Adrenal gland (tissue), 12 donors: ENCODE data around the gene PDGFB. TPM values are rescaled to one million over a fixed set of nuclear protein-coding genes. Genes with fewer than 3 reads are reported as not detected.

ENCODE experiments used
- DNase-seq, 7 donors: peaks; one replicate each; pipeline ENCODE4 v3.0.0-alpha.2; 2019 to 2020
- H3K27ac ChIP-seq, 5 donors: fragments of 200-600 bp; sonication (generic) in 4 of 5; 1 replicate in 3 of 5; 2 replicates in 2 of 5; pipeline versions ENCODE4 v1.5.1 to v1.8.0; 2016 to 2020; ENCODE audit warnings: mild to moderate bottlenecking in 1 of 5
- H3K27me3 ChIP-seq: fragments of 200-600 bp; 2 replicates; pipeline ENCODE4 v1.8.0; 2021
- H3K36me3 ChIP-seq, 2 donors: fragments of 200-600 bp; replicated peaks in 1 of 2; 1 replicate in 1 of 2; 2 replicates in 1 of 2; pipeline versions ENCODE4 v1.5.1 to v1.8.0; 2018 to 2022
- H3K4me1 ChIP-seq, 2 donors: fragments of 200-600 bp; replicated peaks in 1 of 2; 1 replicate in 1 of 2; 2 replicates in 1 of 2; pipeline versions ENCODE4 v1.5.1 to v1.8.0; 2018 to 2021
- H3K4me3 ChIP-seq, 4 donors: fragments of 200-600 bp; sonication (generic) in 3 of 4; one replicate each; pipeline ENCODE4 v1.5.1; 2016 to 2018
- H3K9me3 ChIP-seq, 3 donors: fragments of 200-600 bp; sonication (generic) in 1 of 3; replicated peaks in 1 of 3; 1 replicate in 2 of 3; 2 replicates in 1 of 3; pipeline versions ENCODE4 v1.5.1 to v1.8.0; 2016 to 2021
- POLR2A ChIP-seq, 2 donors: fragments of 450-650 bp; IDR thresholded peaks; one replicate each; pipeline ENCODE4 v1.6.1; 2017; ENCODE audit warnings: antibody characterized with exemption in 2 of 2, mild to moderate bottlenecking in 2 of 2, moderate library complexity in 1 of 2
- WGBS, 4 donors: extraction: QIAGEN DNeasy Blood & Tissue Kit in 2 of 4; methylation state at CpG; one replicate each; pipeline versions ENCODE4 v1.1.5 to v1.1.7; 2013 to 2017; 5-methylcytosine and 5-hydroxymethylcytosine counted together
- intact Hi-C, 2 donors: fragments of 100-400 bp; cut with DNase I; formaldehyde crosslinking; loops; one replicate each; pipeline versions ENCODE4 v1.14.1 to v1.15.0; 2022 to 2023
- polyA plus RNA-seq, 3 donors: library from polyadenylated mRNA; stranded (reverse); fragments of 200-250 nt in 2 of 3; fragments of 350-450 nt in 1 of 3; fragmentation: Illumina TruSeq in 1 of 3; extraction: RNeasy Lipid Tissue Mini Kit (QIAGEN cat#74804) in 1 of 3; gene quantifications; one replicate each; pipeline ENCODE4 v1.2.3, GENCODE V29; 2013 to 2014
- total RNA-seq, 9 donors: library from RNA; depleted of rRNA in 4 of 9; stranded (reverse); fragments of >200 nt in 4 of 9; fragments of 120-200 nt in 1 of 9; fragmentation: NEBNext Ultra II Directional in 1 of 9; extraction: Animal tissue kit (Norgen Biotek cat#: 25700) in 1 of 9; gene quantifications; one replicate each; pipeline versions ENCODE4 v1.1.0 to v1.2.4, GENCODE V29; 2013 to 2023
- TF ChIP-seq, protein P1 (sequence below), 6 experiments: fragments of 450-650 bp in 4 of 6; fragments of 200-600 bp in 2 of 6; sonication (generic) in 1 of 6; IDR thresholded peaks; 1 replicate in 5 of 6; 2 replicates in 1 of 6; pipeline versions ENCODE4 v1.5.1 to v1.8.0; 2016 to 2021; ENCODE audit warnings: antibody characterized with exemption in 6 of 6, mild to moderate bottlenecking in 2 of 6, moderate library complexity in 1 of 6
- donor health status: healthy with polysubstance abuse.
- donor health status: Bipolar disorder and iron deficiency.
- donor health status: DM: yes; HTN: yes; CAD: no.
- donor health status: DM: no; HTN: no; CAD: no.
- donor health status: DM: no; HTN: no; CAD: no.
- donor health status: DM: yes; HTN: yes; CAD: no.

PDGFB gene
- total and polyA plus RNA-seq, 12 donors: 1.8 to 10.9 (median 6.1) TPM

DNA sequence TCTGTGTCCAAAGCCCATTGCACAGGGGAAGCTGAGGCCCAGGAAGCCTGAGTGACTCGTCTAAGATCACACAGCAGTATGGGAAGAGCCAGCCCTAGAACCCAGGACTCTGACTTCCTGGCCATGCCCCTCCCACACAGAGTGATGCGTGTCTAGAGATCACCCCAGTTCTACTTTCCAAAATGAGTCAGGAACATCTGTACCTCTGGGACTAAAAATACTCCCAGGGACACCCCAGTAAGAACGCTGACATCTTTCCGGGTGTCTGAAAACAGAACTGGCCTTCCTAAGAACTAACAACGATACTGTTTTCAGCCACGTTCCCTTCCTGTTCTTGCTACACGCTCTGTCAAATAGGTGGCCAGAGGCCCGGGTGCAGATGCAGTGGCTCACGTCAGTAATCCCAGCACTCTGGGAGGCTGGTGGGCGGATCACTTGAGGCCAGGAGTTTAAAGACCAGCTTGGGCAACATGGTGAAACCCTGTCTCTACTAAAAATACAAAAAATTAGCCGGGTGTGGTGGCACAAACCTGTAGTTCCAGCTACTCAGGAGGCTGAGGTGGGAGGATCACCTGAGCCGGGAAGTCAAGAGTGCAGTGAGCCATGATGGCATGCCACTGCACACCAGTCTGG is 21.7 kb upstream of the PDGFB start:
- DNase-seq: peak in 2 of 7 donors; percentile 61 to 64
- intact Hi-C loops: no loop called here

DNA sequence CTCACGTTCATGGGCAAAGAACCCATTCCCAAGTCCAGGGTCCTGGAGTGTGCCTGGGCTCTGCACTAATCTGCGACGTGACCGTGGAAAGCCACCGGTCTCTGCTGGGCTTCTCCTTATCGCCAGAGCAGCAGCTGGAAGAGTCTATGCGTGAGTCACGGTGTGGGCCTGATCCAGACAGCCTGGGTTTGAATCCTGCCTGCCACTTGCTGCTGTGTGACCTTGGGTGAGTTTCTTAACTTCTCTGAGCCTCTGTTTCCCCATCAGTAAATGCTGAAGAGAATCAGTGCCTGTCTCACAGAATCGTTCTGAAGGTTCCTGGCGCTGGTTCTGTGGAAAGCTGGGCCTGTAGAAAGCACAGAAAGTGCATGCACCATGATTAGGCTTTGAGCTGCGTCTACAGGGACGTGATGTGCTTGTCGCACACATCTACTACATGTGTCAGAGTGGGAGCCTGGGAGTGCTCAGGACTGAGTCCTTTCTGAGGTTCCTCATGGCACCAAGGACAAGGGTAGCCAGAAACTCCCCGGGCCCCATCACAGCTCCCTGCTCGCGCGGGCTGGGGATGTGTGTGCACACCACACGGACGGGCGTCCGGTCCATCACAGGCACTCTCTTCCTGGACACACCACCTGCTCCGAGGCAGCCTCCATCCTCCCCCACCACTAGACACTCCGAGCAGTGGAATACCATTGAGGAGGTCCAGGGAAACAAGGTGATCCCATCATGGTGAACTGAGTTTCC is 20.5 kb upstream of the PDGFB start:
- H3K9me3 ChIP-seq: peaks cover 0 to 7% (median 0%) of the 10 kb centered on the region in 3 donors
- WGBS, 4 donors: 86 to 91% (median 87%) methylated on average over 21 to 23 of the region's 23 CpGs
- H3K4me1 ChIP-seq: no peaks in the 10 kb centered on the region
- H3K27ac ChIP-seq: peak overlapping the region in 3 of 5 donors; percentile 19 to 69 (median 21)
- intact Hi-C loops: no loop called here
- DNase-seq: no peak
- TF ChIP-seq POLR2A (IDR thresholded peaks at IDR 0.05): no peak
- TF ChIP-seq, protein P1, sequence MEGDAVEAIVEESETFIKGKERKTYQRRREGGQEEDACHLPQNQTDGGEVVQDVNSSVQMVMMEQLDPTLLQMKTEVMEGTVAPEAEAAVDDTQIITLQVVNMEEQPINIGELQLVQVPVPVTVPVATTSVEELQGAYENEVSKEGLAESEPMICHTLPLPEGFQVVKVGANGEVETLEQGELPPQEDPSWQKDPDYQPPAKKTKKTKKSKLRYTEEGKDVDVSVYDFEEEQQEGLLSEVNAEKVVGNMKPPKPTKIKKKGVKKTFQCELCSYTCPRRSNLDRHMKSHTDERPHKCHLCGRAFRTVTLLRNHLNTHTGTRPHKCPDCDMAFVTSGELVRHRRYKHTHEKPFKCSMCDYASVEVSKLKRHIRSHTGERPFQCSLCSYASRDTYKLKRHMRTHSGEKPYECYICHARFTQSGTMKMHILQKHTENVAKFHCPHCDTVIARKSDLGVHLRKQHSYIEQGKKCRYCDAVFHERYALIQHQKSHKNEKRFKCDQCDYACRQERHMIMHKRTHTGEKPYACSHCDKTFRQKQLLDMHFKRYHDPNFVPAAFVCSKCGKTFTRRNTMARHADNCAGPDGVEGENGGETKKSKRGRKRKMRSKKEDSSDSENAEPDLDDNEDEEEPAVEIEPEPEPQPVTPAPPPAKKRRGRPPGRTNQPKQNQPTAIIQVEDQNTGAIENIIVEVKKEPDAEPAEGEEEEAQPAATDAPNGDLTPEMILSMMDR (IDR thresholded peaks at IDR 0.05): no peak
- no peaks in the 10 kb centered on the region for H3K36me3 ChIP-seq
- no peak overlapping the region for H3K4me3 ChIP-seq
- no peaks in the 10 kb centered on the region for H3K27me3 ChIP-seq

More for the DNA sequence above, 21.7 kb upstream of the PDGFB start:
- Histone ChIP-seq H3K4me1 (no peaks in the 10 kb centered on the region), H3K27ac (peak overlapping the region in 3 of 5 donors; percentile 17 to 38 (median 33)), H3K4me3 (no peak overlapping the region), H3K27me3 (no peaks in the 10 kb centered on the region), H3K36me3 (no peaks in the 10 kb centered on the region), H3K9me3 (peaks cover 0 to 4% (median 0%) of the 10 kb centered on the region in 3 donors)
- WGBS, 4 donors: 69 to 77% (median 71%) methylated on average over 12 of the region's 12 CpGs
- TF ChIP-seq POLR2A (IDR thresholded peaks at IDR 0.05): no peak
- TF ChIP-seq, protein P1 (IDR thresholded peaks at IDR 0.05): no peak

DNA sequence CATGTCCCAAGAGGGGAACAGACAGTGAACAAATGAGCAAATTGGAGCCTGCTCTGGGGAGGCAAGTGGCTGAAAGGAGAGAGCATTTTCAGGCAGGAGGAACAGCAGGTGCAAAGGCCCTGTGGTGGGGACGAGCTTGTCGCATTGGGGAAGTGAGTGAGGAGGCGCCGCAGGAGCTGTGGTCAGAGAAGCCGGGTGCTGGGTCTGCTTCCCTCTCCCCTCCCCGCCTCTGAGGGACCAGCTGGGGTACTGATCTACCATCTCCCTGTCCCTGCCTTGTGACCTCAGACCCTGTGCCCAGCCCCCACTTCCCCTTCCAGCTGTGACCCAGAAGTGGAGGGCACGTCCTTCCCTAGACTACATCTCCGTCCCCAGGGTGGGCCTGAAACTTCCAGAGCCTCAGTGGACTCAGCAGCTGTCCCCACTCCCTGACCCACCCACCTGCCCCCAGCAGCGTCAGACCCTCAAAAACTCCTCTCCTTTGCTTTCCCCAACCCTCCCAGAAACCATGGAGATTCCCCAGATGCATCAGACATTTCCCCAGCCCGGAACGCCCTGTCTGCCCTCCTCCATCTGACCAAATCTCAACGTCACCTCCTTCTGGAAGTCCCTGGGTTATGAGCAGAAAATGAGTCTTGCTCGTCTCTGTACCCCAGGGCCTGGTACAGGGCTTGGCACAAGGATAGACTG is 19.7 kb upstream of the PDGFB start:
- Histone ChIP-seq H3K4me3 (no peak overlapping the region), H3K27me3 (no peaks in the 10 kb centered on the region), H3K27ac (peak overlapping the region in 2 of 5 donors; percentile 21 to 69), H3K9me3 (peaks cover 0 to 7% (median 0%) of the 10 kb centered on the region in 3 donors), H3K36me3 (no peaks in the 10 kb centered on the region), H3K4me1 (no peaks in the 10 kb centered on the region)
- intact Hi-C loops: no loop called here
- DNase-seq: peak in 5 of 7 donors; percentile 63 to 77 (median 71)
- no peak for TF ChIP-seq POLR2A (IDR thresholded peaks at IDR 0.05)
- TF ChIP-seq, protein P1 (IDR thresholded peaks at IDR 0.05): no peak
- WGBS, 4 donors: 72 to 79% (median 75%) methylated on average over 10 to 13 of the region's 13 CpGs
